K562 (cell line): ENCODE measurements around the gene MKS1. TPM values are rescaled to one million over a fixed set of nuclear protein-coding genes. Genes with fewer than 3 reads are reported as not detected.

ENCODE experiments used
- BRCA1 ChIP-seq, 2 experiments: fragments of 450-650 bp in 1 of 2; sonication (generic) in 1 of 2; formaldehyde crosslinking in 1 of 2; IDR thresholded peaks; 2 replicates each; pipeline versions ENCODE4 v1.5.0 to v1.6.1; 2017 to 2020; ENCODE audit warnings: mild to moderate bottlenecking in 1 of 2, missing genetic modification reagents in 1 of 2
- E2F5 ChIP-seq: sonication (generic); formaldehyde crosslinking; IDR thresholded peaks from 2 replicates; pipeline ENCODE4 v1.8.0; 2022; ENCODE audit warnings: mild to moderate bottlenecking, missing genetic modification reagents
- MYBL2 ChIP-seq, 2 experiments: fragments of 450-650 bp in 1 of 2; sonication (generic) in 1 of 2; formaldehyde crosslinking in 1 of 2; IDR thresholded peaks; 2 replicates each; pipeline versions ENCODE4 v1.6.1 to v1.8.1; 2017 to 2022; ENCODE audit warnings: borderline replicate concordance in 1 of 2, inconsistent platforms in 1 of 2, low read depth in 1 of 2, mild to moderate bottlenecking in 1 of 2, missing genetic modification reagents in 1 of 2, moderate library complexity in 1 of 2
- PHTF2 ChIP-seq: fragments of 250-450 bp; sonication (Bioruptor Pico); IDR thresholded peaks from 2 replicates; pipeline ENCODE4 v1.5.0; 2021; ENCODE audit warnings: mild to moderate bottlenecking
- SNAPC5 ChIP-seq: fragments of 250-450 bp; sonication (Bioruptor Pico); IDR thresholded peaks from 2 replicates; pipeline ENCODE4 v1.8.0; 2021; ENCODE audit warnings: moderate library complexity, mild to moderate bottlenecking, inconsistent platforms
- THRB ChIP-seq: fragments of 450-650 bp; formaldehyde crosslinking; conservative IDR thresholded peaks from 2 replicates; pipeline ENCODE4 v1.4.0; 2022; ENCODE audit warnings: mild to moderate bottlenecking, missing genetic modification characterization
- ZFX ChIP-seq: sonication (generic); formaldehyde crosslinking; IDR thresholded peaks from 2 replicates; pipeline ENCODE4 v1.8.0; 2022; ENCODE audit warnings: mild to moderate bottlenecking, missing genetic modification reagents, moderate library complexity
- ZNF583 ChIP-seq: fragments of 250-450 bp; sonication (Bioruptor Pico); IDR thresholded peaks from 2 replicates; pipeline ENCODE4 v1.4.0; 2020
- ZNF830 ChIP-seq: fragments of 250-450 bp; sonication (Bioruptor Pico); IDR thresholded peaks from 2 replicates; pipeline ENCODE4 v1.5.0; 2021; ENCODE audit warnings: mild to moderate bottlenecking
- polyA plus RNA-seq, 8 experiments: library from polyadenylated mRNA; depleted of rRNA in 4 of 8; stranded (reverse) in 5 of 8; unstranded in 3 of 8; fragments of >200 nt; fragmentation: Nextera tagmentation in 2 of 8; fragmentation: Illumina TruSeq in 1 of 8; extraction: Ambion mirVana in 2 of 8; extraction: Trizol in 1 of 8; gene quantifications; 2 replicates each; pipeline versions ENCODE4 v1.2.1 to v1.2.3, GENCODE V29; 2011 to 2014; ENCODE audit warnings: inconsistent platforms in 1 of 8, missing spikeins in 1 of 8
- total RNA-seq, 7 experiments: library from RNA; depleted of rRNA in 6 of 7; stranded (reverse); fragments of >200 nt in 6 of 7; fragmentation: Illumina TruSeq in 2 of 7; extraction: Trizol in 2 of 7; gene quantifications; 2 replicates each; pipeline versions ENCODE4 v1.2.1 to v1.2.3, GENCODE V29; 2011 to 2021; ENCODE audit warnings: low replicate concordance in 1 of 7

MKS1 gene
- total and polyA plus RNA-seq, 9 of the 15 experiments (the other 6 are each of a cell fraction or from before 2014, with no cell fraction given) = 16.3 to 31.0 (median 25.9) TPM

- no peak for TF ChIP-seq MYBL2 (IDR thresholded peaks at IDR 0.05; ENCODE audit: low read depth)
- TF ChIP-seq MYBL2 (CRISPR knock-in tag; IDR thresholded peaks at IDR 0.05; ENCODE audit: borderline replicate concordance) = no peak
- TF ChIP-seq THRB (CRISPR knock-in tag) = no peak
- TF ChIP-seq SNAPC5 = no peak
- TF ChIP-seq PHTF2 (CRISPR knock-in tag) = no peak
- TF ChIP-seq BRCA1 (IDR thresholded peaks at IDR 0.05) = no peak
- TF ChIP-seq BRCA1 (CRISPR knock-in tag; IDR thresholded peaks at IDR 0.05) = peak; percentile 97; the same call in 1 of the 2 replicates
- peak; percentile 80; the same call in 1 of the 2 replicates for TF ChIP-seq E2F5
- TF ChIP-seq ZNF583 (CRISPR knock-in tag) = no peak; the same call in 1 of the 2 replicates
- TF ChIP-seq ZNF830 (CRISPR knock-in tag) = no peak
- TF ChIP-seq ZFX (CRISPR knock-in tag) = peak; percentile 72
- TF ChIP-seq, all 486 proteins: peak for 100
Observed at GRCh38 chr17:58249270-58250133, 30.4 kb upstream of the MKS1 start (continued).
